SH-SY5Y (cell line): ENCODE results near the gene SCYL1.

ENCODE experiments used
- GATA2 ChIP-seq: IDR thresholded peaks from 2 replicates; pipeline ENCODE4 v1.6.1; 2011; ENCODE audit warnings: mild to moderate bottlenecking, low read depth, low read length
- GATA3 ChIP-seq: IDR thresholded peaks from 2 replicates; pipeline ENCODE4 v1.6.1; 2011; ENCODE audit warnings: low read depth, mild to moderate bottlenecking, low read length, moderate library complexity

- TF ChIP-seq GATA2, result no peak
- no peak for TF ChIP-seq GATA3
Observed at GRCh38 chr11:65545853-65546216, 21.0 kb downstream of the SCYL1 start.
